PC-9 (cell line): Measurements from ENCODE around the gene RUNX1. TPM values are rescaled to one million over a fixed set of nuclear protein-coding genes. Genes with fewer than 3 reads are reported as not detected.

ENCODE experiments used
- BruUV-seq: library from RNA; stranded (reverse); fragments of 400-500 nt; replicated peaks from 2 replicates; lab custom pipeline; 2021; lab: Mats Ljungman, UMichigan
- CTCF ChIA-PET: fragments of 300-600 bp; sonication (Branson Sonifier 250); formaldehyde crosslinking; loops from one replicate; lab custom pipeline; 2022; ENCODE audit warnings: antibody characterized with exemption; lab: Charles Lee
- POLR2A ChIA-PET: fragments of 300-600 bp; sonication (Branson Sonifier 250); formaldehyde crosslinking; loops from one replicate; lab custom pipeline; 2022; ENCODE audit warnings: antibody characterized with exemption; ENCODE audit not compliant: unreplicated experiment; lab: Charles Lee
- DNase-seq, 2 experiments: peaks; one replicate each; pipeline versions ENCODE4 v3.0.0 to v3.0.0-alpha.2; 2015 to 2022; ENCODE audit warnings: mixed read lengths in 1 of 2
- H2AFZ ChIP-seq: fragments of 200-600 bp; sonication (generic); 2 replicates; pipeline ENCODE4 v1.8.1; 2017; ENCODE audit warnings: antibody characterized with exemption
- H3F3A ChIP-seq: fragments of 200-600 bp; sonication (generic); 2 replicates; pipeline ENCODE4 v1.8.1; 2017; ENCODE audit warnings: antibody characterized with exemption, mild to moderate bottlenecking, low read depth; ENCODE audit not compliant: insufficient read depth
- H3K27ac ChIP-seq: fragments of 200-600 bp; sonication (generic); 2 replicates; pipeline ENCODE4 v1.6.1; 2016; ENCODE audit warnings: mixed run types
- H3K27me3 ChIP-seq: fragments of 200-600 bp; sonication (generic); 2 replicates; pipeline ENCODE4 v1.6.1; 2016; ENCODE audit warnings: low read depth, mixed run types; ENCODE audit not compliant: insufficient read depth
- H3K36me3 ChIP-seq: fragments of 200-600 bp; sonication (generic); 2 replicates; pipeline ENCODE4 v1.6.1; 2016; ENCODE audit warnings: low read depth, mixed run types
- H3K4me1 ChIP-seq: fragments of 200-600 bp; sonication (generic); replicated peaks from 2 replicates; pipeline ENCODE4 v1.6.1; 2016; ENCODE audit warnings: mixed run types; ENCODE audit not compliant: insufficient read depth
- H3K4me2 ChIP-seq: fragments of 200-600 bp; sonication (generic); 2 replicates; pipeline ENCODE4 v1.6.1; 2017; ENCODE audit warnings: mixed run types
- H3K4me3 ChIP-seq: fragments of 200-600 bp; sonication (generic); 2 replicates; pipeline ENCODE4 v1.6.1; 2016; ENCODE audit warnings: mixed run types
- H3K79me2 ChIP-seq: fragments of 200-600 bp; sonication (generic); 2 replicates; pipeline ENCODE4 v1.6.1; 2017; ENCODE audit warnings: low read depth, mixed run types
- H3K9me2 ChIP-seq: fragments of 200-600 bp; sonication (generic); 2 replicates; pipeline ENCODE4 v1.8.1; 2017; ENCODE audit warnings: mild to moderate bottlenecking; ENCODE audit not compliant: insufficient read depth
- H3K9me3 ChIP-seq: fragments of 200-600 bp; sonication (generic); 2 replicates; pipeline ENCODE4 v1.8.1; 2016; ENCODE audit warnings: low read depth; ENCODE audit not compliant: insufficient read depth
- H4K20me1 ChIP-seq: fragments of 200-600 bp; sonication (generic); 2 replicates; pipeline ENCODE4 v1.8.1; 2017; ENCODE audit not compliant: insufficient read depth
- EZH2 ChIP-seq: fragments of 200-600 bp; sonication (generic); IDR thresholded peaks from 2 replicates; pipeline ENCODE4 v1.8.0; 2017; ENCODE audit warnings: antibody characterized with exemption, low read depth
- intact Hi-C: fragments of 100-400 bp; cut with micrococcal nuclease; formaldehyde crosslinking; loops from one replicate; pipeline ENCODE4 v1.10.0; 2022; ENCODE audit not compliant: unreplicated experiment
- total RNA-seq: library from RNA; stranded (reverse); gene quantifications from 2 replicates; pipeline ENCODE4 v1.2.3, GENCODE V29; 2021
- TF ChIP-seq, protein P1 (sequence below): fragments of 200-600 bp; sonication (generic); conservative IDR thresholded peaks from 2 replicates; pipeline ENCODE4 v1.6.1; 2017; ENCODE audit warnings: mixed run types, antibody characterized with exemption, mild to moderate bottlenecking, moderate library complexity

RUNX1 gene
- total RNA-seq, 1 experiment from 2014 or later: 58.5 TPM

DNA sequence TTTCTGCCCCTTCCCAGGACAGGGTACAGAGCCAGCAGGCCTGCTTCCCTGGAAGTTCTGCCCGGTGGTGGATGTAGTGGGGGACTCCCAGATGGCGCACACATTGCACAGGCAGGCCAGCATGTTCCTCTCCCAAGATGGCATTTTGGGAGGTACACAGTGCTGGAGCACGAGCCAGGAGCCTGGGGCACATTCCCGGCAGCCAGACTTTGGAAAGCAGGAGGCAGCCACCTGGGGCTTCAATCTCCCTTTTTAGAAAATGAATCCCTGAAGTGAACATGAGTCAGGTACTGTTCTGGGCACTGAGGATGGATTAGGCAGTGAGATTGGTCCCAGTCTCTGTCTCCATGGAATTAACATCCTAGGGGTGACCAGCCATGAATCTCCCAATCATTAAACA lies 56.9 kb downstream of the RUNX1 start:
- no peak for DNase-seq
- Histone ChIP-seq H3K4me2 (no peak overlapping the region), H2AFZ (no peak overlapping the region), H3K9me3 (no peaks in the 10 kb centered on the region), H3K4me1 (peaks cover 8% of the 10 kb centered on the region), H3K4me3 (no peak overlapping the region), H3K9me2 (no peaks in the 10 kb centered on the region), H3K27ac (no peak overlapping the region), H3F3A (peaks cover under 1% of the 10 kb centered on the region; the same call in 1 of the 2 replicates), H3K79me2 (peaks cover 60% of the 10 kb centered on the region), H4K20me1 (no peaks in the 10 kb centered on the region), H3K36me3 (no peaks in the 10 kb centered on the region), H3K27me3 (no peaks in the 10 kb centered on the region)
- intact Hi-C loops: no loop called here
- TF ChIP-seq, protein P1, sequence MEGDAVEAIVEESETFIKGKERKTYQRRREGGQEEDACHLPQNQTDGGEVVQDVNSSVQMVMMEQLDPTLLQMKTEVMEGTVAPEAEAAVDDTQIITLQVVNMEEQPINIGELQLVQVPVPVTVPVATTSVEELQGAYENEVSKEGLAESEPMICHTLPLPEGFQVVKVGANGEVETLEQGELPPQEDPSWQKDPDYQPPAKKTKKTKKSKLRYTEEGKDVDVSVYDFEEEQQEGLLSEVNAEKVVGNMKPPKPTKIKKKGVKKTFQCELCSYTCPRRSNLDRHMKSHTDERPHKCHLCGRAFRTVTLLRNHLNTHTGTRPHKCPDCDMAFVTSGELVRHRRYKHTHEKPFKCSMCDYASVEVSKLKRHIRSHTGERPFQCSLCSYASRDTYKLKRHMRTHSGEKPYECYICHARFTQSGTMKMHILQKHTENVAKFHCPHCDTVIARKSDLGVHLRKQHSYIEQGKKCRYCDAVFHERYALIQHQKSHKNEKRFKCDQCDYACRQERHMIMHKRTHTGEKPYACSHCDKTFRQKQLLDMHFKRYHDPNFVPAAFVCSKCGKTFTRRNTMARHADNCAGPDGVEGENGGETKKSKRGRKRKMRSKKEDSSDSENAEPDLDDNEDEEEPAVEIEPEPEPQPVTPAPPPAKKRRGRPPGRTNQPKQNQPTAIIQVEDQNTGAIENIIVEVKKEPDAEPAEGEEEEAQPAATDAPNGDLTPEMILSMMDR: no peak
- TF ChIP-seq EZH2: no peak
- BruUV-seq: no TSS peak
- POLR2A ChIA-PET: interaction anchor here (0.7 kb wide), 1 partner anchor 36 kb away, joined by 4 read pairs; no protein-coding TSS in a partner anchor
- CTCF ChIA-PET: no interaction called here

DNA sequence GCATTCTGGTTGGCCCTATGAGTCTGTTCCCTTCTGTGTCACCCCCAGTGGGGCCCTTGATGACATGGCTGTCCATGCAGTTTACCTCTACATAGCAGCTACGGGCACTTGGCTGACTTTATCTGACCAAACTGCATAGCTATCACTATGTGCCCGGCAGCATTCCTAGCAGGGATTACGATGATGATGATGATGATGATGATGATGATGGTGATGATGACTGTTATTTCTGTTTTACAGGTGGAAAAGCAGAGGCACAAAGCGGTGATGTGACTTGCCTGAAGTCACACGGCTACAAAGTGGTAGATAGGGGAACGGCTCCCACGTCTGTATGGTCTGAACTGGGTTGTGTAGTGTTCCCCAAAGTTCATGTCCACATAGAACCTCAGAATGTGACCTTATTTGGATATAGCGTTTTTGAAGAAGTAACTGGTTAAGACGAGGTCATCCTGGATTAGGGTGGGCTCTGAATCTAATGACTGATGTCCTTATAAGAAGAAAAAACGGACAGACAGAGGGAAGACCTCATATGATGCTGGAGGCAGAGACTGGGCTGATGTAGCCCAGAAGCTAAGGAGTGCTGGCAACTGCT lies 57.6 kb downstream of the RUNX1 start:
- Histone ChIP-seq H3K27ac (no peak overlapping the region), H3K9me2 (no peaks in the 10 kb centered on the region), H4K20me1 (no peaks in the 10 kb centered on the region), H3K9me3 (no peaks in the 10 kb centered on the region), H3K4me1 (peaks cover 3% of the 10 kb centered on the region), H3K4me3 (no peak overlapping the region), H3K79me2 (peaks cover 56% of the 10 kb centered on the region), H2AFZ (no peak overlapping the region), H3K4me2 (no peak overlapping the region), H3F3A (no peaks in the 10 kb centered on the region), H3K27me3 (no peaks in the 10 kb centered on the region), H3K36me3 (no peaks in the 10 kb centered on the region)
- intact Hi-C loops: no loop called here
- no peak for DNase-seq
- POLR2A ChIA-PET: no interaction called here
- TF ChIP-seq EZH2: no peak
- TF ChIP-seq, protein P1: no peak
- CTCF ChIA-PET: no interaction called here
- no TSS peak for BruUV-seq

DNA sequence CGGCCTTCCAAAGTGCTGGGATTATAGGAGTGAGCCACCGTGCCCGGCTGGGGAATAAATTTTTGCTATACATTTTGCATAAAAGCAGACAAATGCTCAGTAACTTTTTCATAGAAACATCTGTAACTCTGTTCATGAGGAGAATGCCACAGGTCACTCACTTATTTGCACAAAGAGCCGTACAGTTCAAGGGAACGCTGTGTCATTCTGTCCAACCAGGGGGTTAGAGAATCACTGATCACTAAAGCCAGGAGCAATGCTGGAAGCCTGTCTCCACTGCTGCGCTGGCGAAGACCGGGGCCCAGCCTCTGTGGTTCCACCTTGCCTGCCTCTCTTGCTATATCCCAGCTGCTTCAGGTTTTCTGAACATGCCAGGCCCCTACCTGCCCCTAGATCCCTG lies 58.3 kb downstream of the RUNX1 start:
- H3K79me2 ChIP-seq: peaks cover 56% of the 10 kb centered on the region
- no peak overlapping the region for H3K4me3 ChIP-seq
- TF ChIP-seq, protein P1: no peak
- no peak for TF ChIP-seq EZH2
- no peak overlapping the region for H3K4me2 ChIP-seq
- no peak for DNase-seq
- H4K20me1 ChIP-seq: no peaks in the 10 kb centered on the region
- H3K9me2 ChIP-seq: no peaks in the 10 kb centered on the region
- no peaks in the 10 kb centered on the region for H3K9me3 ChIP-seq
- intact Hi-C loops: no loop called here
- CTCF ChIA-PET: no interaction called here
- POLR2A ChIA-PET: no interaction called here
- no peaks in the 10 kb centered on the region for H3F3A ChIP-seq
- H3K27me3 ChIP-seq: no peaks in the 10 kb centered on the region
- H2AFZ ChIP-seq: no peak overlapping the region
- BruUV-seq: no TSS peak
- no peaks in the 10 kb centered on the region; the same call in 1 of the 2 replicates for H3K36me3 ChIP-seq
- no peaks in the 10 kb centered on the region for H3K4me1 ChIP-seq
- H3K27ac ChIP-seq: no peak overlapping the region
